Measurements from ENCODE around the gene LRPAP1. TPM values are rescaled to one million over a fixed set of nuclear protein-coding genes. Genes with fewer than 3 reads are reported as not detected.

The LRPAP1 gene
- total and polyA plus RNA-seq, 2 experiments from 2014 or later, result 191 to 299 TPM

GRCh38 chr4:3475713-3476260 lies 56.4 kb downstream of the LRPAP1 start:
- no peak overlapping the region for H3K4me3 ChIP-seq
- no peak overlapping the region for H3K4me2 ChIP-seq
- no peak overlapping the region for H2AFZ ChIP-seq
- H3K27me3 ChIP-seq, result peaks cover 7% of the 10 kb centered on the region
- no peaks in the 10 kb centered on the region for H3K79me2 ChIP-seq
- no peaks in the 10 kb centered on the region for H3K9me2 ChIP-seq (replicated peaks; ENCODE audit: insufficient read depth)
- H3K9me3 ChIP-seq (ENCODE audit: low read depth), result no peaks in the 10 kb centered on the region
- 87% methylated on average over 7 of the region's 22 CpGs for WGBS (ENCODE audit: low lambda C conversion rate, missing lambda C conversion rate)
- H3K27ac ChIP-seq, result no peak overlapping the region
- no peak for TF ChIP-seq EZH2phosphoT487 (IDR thresholded peaks at IDR 0.05; ENCODE audit: low read depth, severe bottlenecking, unreplicated experiment)
- no peak for TF ChIP-seq EZH2 (IDR thresholded peaks at IDR 0.05; ENCODE audit: borderline replicate concordance)
- TF ChIP-seq, protein P1, sequence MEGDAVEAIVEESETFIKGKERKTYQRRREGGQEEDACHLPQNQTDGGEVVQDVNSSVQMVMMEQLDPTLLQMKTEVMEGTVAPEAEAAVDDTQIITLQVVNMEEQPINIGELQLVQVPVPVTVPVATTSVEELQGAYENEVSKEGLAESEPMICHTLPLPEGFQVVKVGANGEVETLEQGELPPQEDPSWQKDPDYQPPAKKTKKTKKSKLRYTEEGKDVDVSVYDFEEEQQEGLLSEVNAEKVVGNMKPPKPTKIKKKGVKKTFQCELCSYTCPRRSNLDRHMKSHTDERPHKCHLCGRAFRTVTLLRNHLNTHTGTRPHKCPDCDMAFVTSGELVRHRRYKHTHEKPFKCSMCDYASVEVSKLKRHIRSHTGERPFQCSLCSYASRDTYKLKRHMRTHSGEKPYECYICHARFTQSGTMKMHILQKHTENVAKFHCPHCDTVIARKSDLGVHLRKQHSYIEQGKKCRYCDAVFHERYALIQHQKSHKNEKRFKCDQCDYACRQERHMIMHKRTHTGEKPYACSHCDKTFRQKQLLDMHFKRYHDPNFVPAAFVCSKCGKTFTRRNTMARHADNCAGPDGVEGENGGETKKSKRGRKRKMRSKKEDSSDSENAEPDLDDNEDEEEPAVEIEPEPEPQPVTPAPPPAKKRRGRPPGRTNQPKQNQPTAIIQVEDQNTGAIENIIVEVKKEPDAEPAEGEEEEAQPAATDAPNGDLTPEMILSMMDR (IDR thresholded peaks at IDR 0.05; ENCODE audit: poor library complexity), result no peak
- DNase-seq (ENCODE audit: low spot score), result no peak
- no peaks in the 10 kb centered on the region for H3K36me3 ChIP-seq (replicated peaks; ENCODE audit: insufficient read depth, low read depth)
- no peaks in the 10 kb centered on the region for H3K4me1 ChIP-seq (ENCODE audit: insufficient read depth)
- no peaks in the 10 kb centered on the region for H4K20me1 ChIP-seq (ENCODE audit: insufficient read depth, poor library complexity, severe bottlenecking)

- Histone ChIP-seq H3K36me3 (replicated peaks; ENCODE audit: insufficient read depth, low read depth) (no peaks in the 10 kb centered on the region), H3K4me1 (ENCODE audit: insufficient read depth) (no peaks in the 10 kb centered on the region), H3K27me3 (peaks cover 8% of the 10 kb centered on the region), H3K9me3 (ENCODE audit: low read depth) (no peaks in the 10 kb centered on the region), H3K9me2 (replicated peaks; ENCODE audit: insufficient read depth) (no peaks in the 10 kb centered on the region), H3K4me2 (no peak overlapping the region), H2AFZ (no peak overlapping the region), H3K4me3 (no peak overlapping the region), H3K79me2 (no peaks in the 10 kb centered on the region), H4K20me1 (ENCODE audit: insufficient read depth, poor library complexity, severe bottlenecking) (no peaks in the 10 kb centered on the region), H3K27ac (no peak overlapping the region)
- 84% methylated on average over 15 of the region's 15 CpGs for WGBS (ENCODE audit: low lambda C conversion rate, missing lambda C conversion rate)
- TF ChIP-seq EZH2phosphoT487 (IDR thresholded peaks at IDR 0.05; ENCODE audit: low read depth, severe bottlenecking, unreplicated experiment) (no peak), EZH2 (IDR thresholded peaks at IDR 0.05; ENCODE audit: borderline replicate concordance) (no peak)
- TF ChIP-seq, protein P1 (IDR thresholded peaks at IDR 0.05; ENCODE audit: poor library complexity), result no peak
- DNase-seq (ENCODE audit: low spot score), result no peak
Observed at GRCh38 chr4:3475041-3475712, 57.0 kb downstream of the LRPAP1 start.

DNA sequence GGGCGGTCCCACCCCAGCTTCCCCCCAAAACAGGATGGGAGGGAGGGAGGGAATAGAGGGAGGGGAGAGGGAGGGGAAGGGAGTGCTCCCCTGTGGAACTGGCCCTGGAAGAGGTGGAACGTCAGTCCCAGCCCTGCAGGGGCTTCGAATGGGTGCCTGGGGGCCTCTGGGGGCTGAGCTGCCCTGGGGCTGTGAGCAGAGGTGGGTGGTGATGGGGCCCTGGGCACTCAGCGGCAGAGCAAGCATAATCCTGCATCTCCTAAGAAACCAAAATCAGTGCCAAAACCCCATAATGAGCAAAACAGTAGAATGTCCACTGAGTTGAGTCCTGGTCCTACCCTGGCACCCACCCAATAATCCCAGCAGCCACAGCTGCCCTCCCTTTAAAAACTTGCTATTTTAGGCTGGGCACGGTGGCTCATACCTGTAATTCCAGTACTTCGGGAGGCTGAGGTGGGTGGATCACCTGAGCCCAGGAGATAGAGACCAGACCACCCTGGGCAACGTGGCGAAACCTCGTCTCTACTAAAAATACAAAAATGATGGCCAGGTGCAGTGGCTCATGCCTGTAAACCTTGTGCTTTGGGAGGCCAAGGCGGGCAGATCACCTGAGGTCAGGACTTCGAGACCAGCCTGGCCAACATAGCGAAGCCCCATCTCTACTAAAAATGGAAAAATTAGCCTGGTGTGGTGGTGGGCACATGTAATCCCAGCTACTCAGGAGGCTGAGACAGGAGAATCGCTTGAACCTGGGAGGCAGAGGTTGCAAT lies 58.0 kb downstream of the LRPAP1 start:
- Histone ChIP-seq H3K79me2 (no peaks in the 10 kb centered on the region), H3K4me2 (no peak overlapping the region), H3K36me3 (replicated peaks; ENCODE audit: insufficient read depth, low read depth) (no peaks in the 10 kb centered on the region), H3K27ac (no peak overlapping the region), H3K9me2 (replicated peaks; ENCODE audit: insufficient read depth) (no peaks in the 10 kb centered on the region), H2AFZ (no peak overlapping the region), H3K9me3 (ENCODE audit: low read depth) (no peaks in the 10 kb centered on the region), H3K4me1 (ENCODE audit: insufficient read depth) (no peaks in the 10 kb centered on the region), H3K27me3 (peaks cover 9% of the 10 kb centered on the region), H3K4me3 (no peak overlapping the region), H4K20me1 (ENCODE audit: insufficient read depth, poor library complexity, severe bottlenecking) (no peaks in the 10 kb centered on the region)
- no peak for DNase-seq (ENCODE audit: low spot score)
- TF ChIP-seq EZH2phosphoT487 (IDR thresholded peaks at IDR 0.05; ENCODE audit: low read depth, severe bottlenecking, unreplicated experiment), result no peak
- TF ChIP-seq, protein P1 (IDR thresholded peaks at IDR 0.05; ENCODE audit: poor library complexity), result no peak
- TF ChIP-seq EZH2 (IDR thresholded peaks at IDR 0.05; ENCODE audit: borderline replicate concordance), result no peak
- WGBS (ENCODE audit: low lambda C conversion rate, missing lambda C conversion rate), result 84% methylated on average over 10 of the region's 13 CpGs
